MM.1S (cell line): ENCODE results near the gene SLC22A17.
A peak's percentile ranks its signal among the peaks of the same experiment; 100 is the strongest.
"Not testable (repeated sequence)": the region's sequence is repeated elsewhere in the genome, so short reads cannot be mapped to it uniquely, and the experiment has no call there.

Source experiments
- DNase-seq: peaks from one replicate; pipeline ENCODE4 v3.0.0-alpha.2; 2015
- H2AFZ ChIP-seq: fragments of 300-600 bp; sonication (generic); 2 replicates; pipeline ENCODE4 v1.6.0; 2016; ENCODE audit warnings: antibody characterized with exemption, low read length
- H3F3A ChIP-seq: fragments of 300-600 bp; sonication (generic); 2 replicates; pipeline ENCODE4 v1.6.1; 2016; ENCODE audit warnings: mild to moderate bottlenecking, antibody characterized with exemption, low read length, moderate library complexity, mixed read lengths; ENCODE audit not compliant: insufficient read depth
- H3K27ac ChIP-seq: fragments of 300-600 bp; sonication (generic); 2 replicates; pipeline ENCODE4 v1.5.1; 2016; ENCODE audit warnings: mild to moderate bottlenecking, low read length
- H3K27me3 ChIP-seq: fragments of 300-600 bp; sonication (generic); replicated peaks from 2 replicates; pipeline ENCODE4 v1.6.0; 2016; ENCODE audit warnings: low read length; ENCODE audit not compliant: insufficient read depth
- H3K36me3 ChIP-seq: fragments of 300-600 bp; sonication (generic); replicated peaks from 2 replicates; pipeline ENCODE4 v1.6.1; 2016; ENCODE audit warnings: mild to moderate bottlenecking, low read length, mixed read lengths; ENCODE audit not compliant: insufficient read depth
- H3K4me1 ChIP-seq: fragments of 300-600 bp; sonication (generic); 2 replicates; pipeline ENCODE4 v1.6.1; 2016; ENCODE audit warnings: low read length, mixed read lengths
- H3K4me2 ChIP-seq: fragments of 300-600 bp; sonication (generic); 2 replicates; pipeline ENCODE4 v1.6.0; 2016; ENCODE audit warnings: low read depth, low read length
- H3K4me3 ChIP-seq: fragments of 300-600 bp; sonication (generic); 2 replicates; pipeline ENCODE4 v1.5.1; 2016; ENCODE audit warnings: low read length, mixed read lengths
- H3K79me2 ChIP-seq: fragments of 300-600 bp; sonication (generic); 2 replicates; pipeline ENCODE4 v1.6.1; 2016; ENCODE audit warnings: mixed run types, low read length, mixed read lengths
- H3K9ac ChIP-seq: fragments of 300-600 bp; sonication (generic); 2 replicates; pipeline ENCODE4 v1.6.1; 2016; ENCODE audit warnings: low read length, mixed read lengths
- H3K9me2 ChIP-seq: fragments of 300-600 bp; sonication (generic); replicated peaks from 2 replicates; pipeline ENCODE4 v1.6.1; 2016; ENCODE audit warnings: mild to moderate bottlenecking, low read length, mixed read lengths; ENCODE audit not compliant: insufficient read depth
- H3K9me3 ChIP-seq: fragments of 300-600 bp; sonication (generic); replicated peaks from 2 replicates; pipeline ENCODE4 v1.6.1; 2016; ENCODE audit warnings: mild to moderate bottlenecking, low read length, mixed read lengths; ENCODE audit not compliant: insufficient read depth
- H4K20me1 ChIP-seq: fragments of 300-600 bp; sonication (generic); 2 replicates; pipeline ENCODE4 v1.6.1; 2016; ENCODE audit warnings: mild to moderate bottlenecking, low read length, moderate library complexity, mixed read lengths; ENCODE audit not compliant: insufficient read depth
- EZH2 ChIP-seq: fragments of 300-600 bp; sonication (generic); optimal IDR thresholded peaks from 2 replicates; pipeline ENCODE3; 2017; ENCODE audit warnings: low read depth, mild to moderate bottlenecking, antibody characterized with exemption, low read length, mixed read lengths
- EZH2phosphoT487 ChIP-seq: fragments of 300-600 bp; sonication (generic); IDR thresholded peaks from 2 replicates; pipeline ENCODE4 v1.6.1; 2018; ENCODE audit warnings: antibody characterized with exemption, low read length
- TF ChIP-seq, protein P1 (sequence below): fragments of 300-600 bp; sonication (generic); IDR thresholded peaks from 2 replicates; pipeline ENCODE4 v1.5.1; 2016; ENCODE audit warnings: antibody characterized with exemption, low read length, mixed read lengths

SLC22A17 gene

GRCh38 chr14:23327947-23328744 is 24.5 kb downstream of the SLC22A17 start:
- Histone ChIP-seq H3K9ac (no peak overlapping the region), H3K4me2 (no peak overlapping the region), H3K27me3 (no peaks in the 10 kb centered on the region), H3K9me2 (no peaks in the 10 kb centered on the region), H4K20me1 (no peaks in the 10 kb centered on the region), H3K79me2 (peaks cover 5% of the 10 kb centered on the region), H3K9me3 (no peaks in the 10 kb centered on the region), H3K4me3 (no peak overlapping the region), H2AFZ (no peak overlapping the region), H3K36me3 (no peaks in the 10 kb centered on the region), H3K4me1 (peaks cover 4% of the 10 kb centered on the region; the same call in 1 of the 2 replicates), H3F3A (no peaks in the 10 kb centered on the region), H3K27ac (no peak overlapping the region)
- DNase-seq: peak; percentile 52
- no peak for TF ChIP-seq EZH2phosphoT487
- TF ChIP-seq, protein P1, sequence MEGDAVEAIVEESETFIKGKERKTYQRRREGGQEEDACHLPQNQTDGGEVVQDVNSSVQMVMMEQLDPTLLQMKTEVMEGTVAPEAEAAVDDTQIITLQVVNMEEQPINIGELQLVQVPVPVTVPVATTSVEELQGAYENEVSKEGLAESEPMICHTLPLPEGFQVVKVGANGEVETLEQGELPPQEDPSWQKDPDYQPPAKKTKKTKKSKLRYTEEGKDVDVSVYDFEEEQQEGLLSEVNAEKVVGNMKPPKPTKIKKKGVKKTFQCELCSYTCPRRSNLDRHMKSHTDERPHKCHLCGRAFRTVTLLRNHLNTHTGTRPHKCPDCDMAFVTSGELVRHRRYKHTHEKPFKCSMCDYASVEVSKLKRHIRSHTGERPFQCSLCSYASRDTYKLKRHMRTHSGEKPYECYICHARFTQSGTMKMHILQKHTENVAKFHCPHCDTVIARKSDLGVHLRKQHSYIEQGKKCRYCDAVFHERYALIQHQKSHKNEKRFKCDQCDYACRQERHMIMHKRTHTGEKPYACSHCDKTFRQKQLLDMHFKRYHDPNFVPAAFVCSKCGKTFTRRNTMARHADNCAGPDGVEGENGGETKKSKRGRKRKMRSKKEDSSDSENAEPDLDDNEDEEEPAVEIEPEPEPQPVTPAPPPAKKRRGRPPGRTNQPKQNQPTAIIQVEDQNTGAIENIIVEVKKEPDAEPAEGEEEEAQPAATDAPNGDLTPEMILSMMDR: peak; percentile 59
- TF ChIP-seq EZH2: no peak

DNA sequence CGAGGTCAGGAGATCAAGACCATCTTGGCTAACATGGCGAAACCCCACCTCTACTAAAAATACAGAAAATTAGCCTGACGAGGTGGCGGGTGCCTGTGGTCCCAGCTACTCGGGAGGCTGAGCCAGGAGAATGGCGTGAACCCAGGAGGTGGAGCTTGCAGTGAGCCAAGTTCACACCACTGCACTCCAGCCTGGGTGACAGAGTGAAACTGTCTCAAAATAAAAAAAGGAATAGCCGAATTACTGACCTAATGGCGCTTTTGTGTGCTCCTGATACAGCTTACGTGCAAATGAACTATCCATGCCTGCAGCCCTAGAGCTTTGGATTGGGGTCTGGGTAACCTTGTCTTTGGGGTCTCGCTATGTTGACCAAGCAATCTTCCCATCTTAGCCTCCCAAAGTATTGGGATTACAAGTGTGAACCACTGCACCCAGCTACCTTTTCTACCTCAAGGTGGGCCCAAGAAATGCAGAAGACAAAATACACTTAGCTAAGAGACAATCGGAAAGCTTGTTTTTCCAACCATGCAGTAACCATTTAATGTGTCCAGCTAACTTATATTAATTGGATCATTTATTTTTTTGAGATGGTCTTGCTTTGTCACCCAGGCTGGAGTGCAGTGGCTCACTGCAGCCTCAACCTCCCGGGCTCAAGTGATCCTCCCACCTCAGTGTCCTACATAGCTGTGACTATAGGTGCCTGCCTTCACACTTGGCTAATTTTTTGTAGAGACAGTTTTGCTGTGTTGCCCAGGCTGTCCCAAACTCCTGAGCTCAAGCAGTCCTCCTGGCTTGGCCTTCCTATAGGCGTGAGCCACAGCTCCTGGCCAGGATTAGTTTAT is 26.0 kb downstream of the SLC22A17 start:
- no peak overlapping the region for H2AFZ ChIP-seq
- TF ChIP-seq EZH2phosphoT487 (no peak), EZH2 (no peak)
- TF ChIP-seq, protein P1: no peak
- no peaks in the 10 kb centered on the region for H3K9me2 ChIP-seq
- H3K27ac ChIP-seq: no peak overlapping the region
- H3F3A ChIP-seq: no peaks in the 10 kb centered on the region
- no peaks in the 10 kb centered on the region for H3K9me3 ChIP-seq
- no peak overlapping the region for H3K9ac ChIP-seq
- DNase-seq: peak; percentile 8
- no peak overlapping the region for H3K4me2 ChIP-seq
- H3K36me3 ChIP-seq: no peaks in the 10 kb centered on the region
- H3K4me1 ChIP-seq: peaks cover 4% of the 10 kb centered on the region; the same call in 1 of the 2 replicates
- H4K20me1 ChIP-seq: no peaks in the 10 kb centered on the region
- no peaks in the 10 kb centered on the region for H3K27me3 ChIP-seq
- H3K79me2 ChIP-seq: peaks cover 18% of the 10 kb centered on the region
- H3K4me3 ChIP-seq: no peak overlapping the region

GRCh38 chr14:23325746-23326145 is 26.9 kb downstream of the SLC22A17 start:
- not testable (repeated sequence) for H3K4me3 ChIP-seq, H3K9ac ChIP-seq, H3K27ac ChIP-seq, H2AFZ ChIP-seq, H3K9me2 ChIP-seq, H3K4me2 ChIP-seq, H3F3A ChIP-seq, H4K20me1 ChIP-seq, DNase-seq, H3K27me3 ChIP-seq, H3K4me1 ChIP-seq, H3K36me3 ChIP-seq, H3K9me3 ChIP-seq
- peaks cover 18% of the 10 kb centered on the region for H3K79me2 ChIP-seq

GRCh38 chr14:23324993-23325392 is 27.7 kb downstream of the SLC22A17 start:
- H3K9me2 ChIP-seq: no peaks in the 10 kb centered on the region
- H2AFZ ChIP-seq: no peak overlapping the region
- no peaks in the 10 kb centered on the region for H3K9me3 ChIP-seq
- no peaks in the 10 kb centered on the region for H3K27me3 ChIP-seq
- peaks cover 18% of the 10 kb centered on the region for H3K79me2 ChIP-seq
- no peak overlapping the region for H3K9ac ChIP-seq
- H3F3A ChIP-seq: no peaks in the 10 kb centered on the region
- H3K4me2 ChIP-seq: no peak overlapping the region
- DNase-seq: no peak
- no peaks in the 10 kb centered on the region for H4K20me1 ChIP-seq
- H3K4me3 ChIP-seq: no peak overlapping the region
- H3K4me1 ChIP-seq: peaks cover 4% of the 10 kb centered on the region; the same call in 1 of the 2 replicates
- H3K36me3 ChIP-seq: no peaks in the 10 kb centered on the region
- TF ChIP-seq, protein P1: no peak
- TF ChIP-seq EZH2: no peak
- TF ChIP-seq EZH2phosphoT487: no peak
- no peak overlapping the region for H3K27ac ChIP-seq
